Neuronal stem cell (in vitro differentiated cells): ENCODE data around the gene MACIR.

Source experiments
- DNase-seq: peaks from one replicate; pipeline ENCODE4 v3.0.0-alpha.2; 2013; ENCODE audit warnings: low spot score
- H2AFZ ChIP-seq: one replicate; pipeline ENCODE4 v1.6.1; 2013; ENCODE audit warnings: mild to moderate bottlenecking, low read length, inconsistent platforms
- H2AK5ac ChIP-seq: 2 replicates; pipeline ENCODE4 v1.6.1; 2013; ENCODE audit warnings: low read depth, mild to moderate bottlenecking, inconsistent platforms, low read length, moderate library complexity, mixed read lengths
- H2BK120ac ChIP-seq: 2 replicates; pipeline ENCODE4 v1.6.1; 2013; ENCODE audit warnings: low read depth, mild to moderate bottlenecking, inconsistent platforms, low read length, moderate library complexity, mixed read lengths
- H2BK12ac ChIP-seq: one replicate; pipeline ENCODE4 v1.6.1; 2013; ENCODE audit warnings: low read length, inconsistent platforms
- H2BK15ac ChIP-seq: 2 replicates; pipeline ENCODE4 v1.6.1; 2013; ENCODE audit warnings: mild to moderate bottlenecking, low read length, inconsistent platforms, mixed read lengths
- H2BK5ac ChIP-seq: one replicate; pipeline ENCODE4 v1.6.1; 2013; ENCODE audit warnings: inconsistent platforms, mild to moderate bottlenecking, low read length, moderate library complexity
- H3K14ac ChIP-seq: one replicate; pipeline ENCODE4 v1.6.1; 2013; ENCODE audit warnings: low read length, inconsistent platforms
- H3K18ac ChIP-seq: 2 replicates; pipeline ENCODE4 v1.6.1; 2013; ENCODE audit warnings: low read length, inconsistent platforms
- H3K23ac ChIP-seq: 2 replicates; pipeline ENCODE4 v1.6.1; 2013; ENCODE audit warnings: low read depth, mild to moderate bottlenecking, mixed read lengths, low read length, inconsistent platforms; ENCODE audit not compliant: poor library complexity
- H3K27ac ChIP-seq: replicated peaks from 3 replicates; pipeline ENCODE4 v1.5.1; 2013; ENCODE audit warnings: low read length, inconsistent platforms
- H3K27me3 ChIP-seq, 3 experiments: 2 replicates each; pipeline ENCODE4 v1.6.1; 2013; ENCODE audit warnings: low read length in 3 of 3, mild to moderate bottlenecking in 2 of 3, inconsistent platforms in 1 of 3, low read depth in 1 of 3, mixed read lengths in 1 of 3, moderate library complexity in 1 of 3; ENCODE audit not compliant: control insufficient read depth in 3 of 3, insufficient read depth in 3 of 3
- H3K36me3 ChIP-seq, 2 donors: replicated peaks in 1 of 2; 2 replicates each; pipeline ENCODE4 v1.6.1; 2013; ENCODE audit warnings: low read length in 2 of 2; ENCODE audit not compliant: control insufficient read depth in 2 of 2, insufficient read depth in 2 of 2
- H3K4ac ChIP-seq: 2 replicates; pipeline ENCODE4 v1.6.1; 2013; ENCODE audit warnings: inconsistent platforms, mild to moderate bottlenecking, low read length, moderate library complexity
- H3K4me1 ChIP-seq, 2 donors: 1 replicate in 1 of 2; 2 replicates in 1 of 2; pipeline ENCODE4 v1.6.1; 2013; ENCODE audit warnings: low read length in 2 of 2, low read depth in 1 of 2; ENCODE audit not compliant: control insufficient read depth in 2 of 2, insufficient read depth in 1 of 2
- H3K4me2 ChIP-seq: one replicate; pipeline ENCODE4 v1.6.1; 2013; ENCODE audit warnings: mild to moderate bottlenecking, low read length, inconsistent platforms; ENCODE audit not compliant: insufficient read depth, poor library complexity, severe bottlenecking
- H3K4me3 ChIP-seq, 2 donors: 2 replicates each; pipeline ENCODE4 v1.5.1; 2013; ENCODE audit warnings: low read length in 2 of 2, mild to moderate bottlenecking in 2 of 2, inconsistent platforms in 1 of 2, moderate library complexity in 1 of 2
- H3K79me1 ChIP-seq: one replicate; pipeline ENCODE4 v1.6.1; 2013; ENCODE audit warnings: low read depth, mild to moderate bottlenecking, inconsistent platforms, low read length, moderate library complexity
- H3K9ac ChIP-seq: one replicate; pipeline ENCODE4 v1.6.1; 2013; ENCODE audit warnings: mild to moderate bottlenecking, low read depth, low read length, inconsistent platforms; ENCODE audit not compliant: poor library complexity
- H3K9me3 ChIP-seq, 2 donors: replicated peaks in 1 of 2; 2 replicates each; pipeline versions ENCODE3 to v1.6.1; 2013; ENCODE audit warnings: low read length in 2 of 2, mild to moderate bottlenecking in 2 of 2, inconsistent platforms in 1 of 2, low read depth in 1 of 2, mixed read lengths in 1 of 2, moderate library complexity in 1 of 2; ENCODE audit not compliant: control insufficient read depth in 2 of 2, insufficient read depth in 1 of 2
- H4K8ac ChIP-seq: one replicate; pipeline ENCODE4 v1.6.1; 2013; ENCODE audit warnings: low read depth, mild to moderate bottlenecking, inconsistent platforms, low read length, moderate library complexity
- H4K91ac ChIP-seq: one replicate; pipeline ENCODE4 v1.6.1; 2013; ENCODE audit warnings: low read length, low read depth, mild to moderate bottlenecking, inconsistent platforms; ENCODE audit not compliant: poor library complexity
- WGBS, 2 donors: extraction: QIAGEN DNeasy Blood & Tissue Kit; methylation state at CpG; one replicate each; pipeline ENCODE4 v1.1.7; 2013; ENCODE audit warnings: missing lambda C conversion rate in 2 of 2, mixed read lengths in 1 of 2; ENCODE audit not compliant: insufficient read length in 2 of 2, insufficient replicate concordance in 1 of 2; ENCODE audit errors: extremely low coverage in 2 of 2; 5-methylcytosine and 5-hydroxymethylcytosine counted together

MACIR gene

GRCh38 chr5:103270581-103270980, 12.0 kb downstream of the MACIR start:
- H2BK5ac ChIP-seq, result no peak overlapping the region
- peaks cover 0 to 2% of the 10 kb centered on the region in 2 donors for H3K4me1 ChIP-seq
- DNase-seq, result no peak
- no peak overlapping the region for H2BK15ac ChIP-seq
- H2AK5ac ChIP-seq, result no peak overlapping the region
- no peak overlapping the region for H3K4me2 ChIP-seq
- H2BK120ac ChIP-seq, result no peak overlapping the region
- H3K9me3 ChIP-seq, result no peaks in the 10 kb centered on the region
- H3K4ac ChIP-seq, result no peak overlapping the region
- no peak overlapping the region for H2BK12ac ChIP-seq
- no peak overlapping the region for H4K8ac ChIP-seq
- H3K27ac ChIP-seq, result no peak overlapping the region
- no peak overlapping the region for H3K4me3 ChIP-seq
- no peak overlapping the region for H2AFZ ChIP-seq
- no peak overlapping the region for H3K23ac ChIP-seq
- H3K14ac ChIP-seq, result no peak overlapping the region
- H3K79me1 ChIP-seq, result no peaks in the 10 kb centered on the region
- H3K27me3 ChIP-seq, result no peaks in the 10 kb centered on the region
- H4K91ac ChIP-seq, result no peak overlapping the region
- peaks cover 0 to 76% of the 10 kb centered on the region in 2 donors for H3K36me3 ChIP-seq
- H3K18ac ChIP-seq, result no peak overlapping the region
- no peak overlapping the region for H3K9ac ChIP-seq

- Histone ChIP-seq H2BK12ac (no peak overlapping the region), H4K8ac (no peak overlapping the region), H3K18ac (no peak overlapping the region), H3K27ac (no peak overlapping the region), H2BK120ac (no peak overlapping the region), H3K79me1 (peaks cover 2% of the 10 kb centered on the region), H2BK5ac (no peak overlapping the region), H3K36me3 (peaks cover 6 to 76% of the 10 kb centered on the region in 2 donors), H3K23ac (no peak overlapping the region), H3K14ac (no peak overlapping the region), H3K4me3 (no peak overlapping the region), H3K9ac (no peak overlapping the region), H2BK15ac (no peak overlapping the region), H3K9me3 (peaks cover 0 to 2% of the 10 kb centered on the region in 2 donors), H2AK5ac (no peak overlapping the region), H2AFZ (no peak overlapping the region), H3K27me3 (no peaks in the 10 kb centered on the region), H3K4me2 (no peak overlapping the region), H4K91ac (no peak overlapping the region), H3K4ac (no peak overlapping the region), H3K4me1 (peaks cover 0 to 2% of the 10 kb centered on the region in 2 donors)
- DNase-seq, result no peak
- WGBS, 2 donors, result no CpG with 5 or more reads among the region's 2 CpGs
Measured at GRCh38 chr5:103271570-103272289, 13.2 kb downstream of the MACIR start.

- no peak overlapping the region for H3K4me3 ChIP-seq
- no peak overlapping the region for H4K91ac ChIP-seq
- H3K27me3 ChIP-seq, result no peaks in the 10 kb centered on the region
- no peak overlapping the region for H2BK12ac ChIP-seq
- no peak overlapping the region for H4K8ac ChIP-seq
- no peak overlapping the region for H2AFZ ChIP-seq
- H3K4me2 ChIP-seq, result no peak overlapping the region
- peaks cover 6 to 76% of the 10 kb centered on the region in 2 donors for H3K36me3 ChIP-seq
- H3K9ac ChIP-seq, result no peak overlapping the region
- peaks cover 0 to 2% of the 10 kb centered on the region in 2 donors for H3K9me3 ChIP-seq
- no peak overlapping the region for H2BK15ac ChIP-seq
- WGBS, 2 donors, result no CpG with 5 or more reads among the region's 2 CpGs
- no peak overlapping the region for H2AK5ac ChIP-seq
- no peak overlapping the region for H3K4ac ChIP-seq
- DNase-seq, result no peak
- H2BK5ac ChIP-seq, result no peak overlapping the region
- H3K23ac ChIP-seq, result no peak overlapping the region
- no peak overlapping the region for H3K14ac ChIP-seq
- no peak overlapping the region for H3K27ac ChIP-seq
- H3K79me1 ChIP-seq, result peaks cover 2% of the 10 kb centered on the region
- H2BK120ac ChIP-seq, result no peak overlapping the region
- peaks cover 0 to 2% of the 10 kb centered on the region in 2 donors for H3K4me1 ChIP-seq
- H3K18ac ChIP-seq, result no peak overlapping the region
Measured at GRCh38 chr5:103272377-103272776, 13.8 kb downstream of the MACIR start.

- Histone ChIP-seq H2BK15ac (no peak overlapping the region), H4K8ac (no peak overlapping the region), H3K18ac (no peak overlapping the region), H3K14ac (no peak overlapping the region), H2BK5ac (no peak overlapping the region), H3K9ac (no peak overlapping the region), H2BK120ac (no peak overlapping the region), H3K27me3 (no peaks in the 10 kb centered on the region), H4K91ac (no peak overlapping the region), H3K79me1 (peaks cover 2% of the 10 kb centered on the region), H3K27ac (no peak overlapping the region), H3K4me2 (no peak overlapping the region), H2AFZ (no peak overlapping the region), H3K4ac (no peak overlapping the region), H3K23ac (no peak overlapping the region), H2BK12ac (no peak overlapping the region), H2AK5ac (no peak overlapping the region), H3K36me3 (peaks cover 6 to 76% of the 10 kb centered on the region in 2 donors), H3K4me3 (no peak overlapping the region), H3K9me3 (peaks cover 0 to 2% of the 10 kb centered on the region in 2 donors), H3K4me1 (peaks cover 0 to 2% of the 10 kb centered on the region in 2 donors)
- DNase-seq, result no peak
- WGBS, 2 donors, result no CpG with 5 or more reads among the region's 3 CpGs
Measured at GRCh38 chr5:103273952-103274351, 15.4 kb downstream of the MACIR start.
